GM13977 (cell line): Measurements from ENCODE around the gene MYBL2.

Experiments
- DNase-seq: peaks from one replicate; pipeline ENCODE4 v3.0.0; 2012; ENCODE audit warnings: low spot score
- in situ Hi-C: fragments of 300-500 bp; cut with MboI; formaldehyde crosslinking; loops from one replicate; pipeline ENCODE4 v1.12.0; 2022; ENCODE audit warnings: low sequenced_read_pairs, low pct_unique_long_range_greater_than_20kb, mixed read lengths, inconsistent platforms; ENCODE audit not compliant: unreplicated experiment
- TF ChIP-seq, protein P1 (sequence below): IDR thresholded peaks from 2 replicates; pipeline ENCODE4 v1.5.1; 2012; ENCODE audit warnings: mild to moderate bottlenecking, control low read depth; ENCODE audit not compliant: insufficient read depth; ENCODE audit errors: extremely low read depth, missing control alignments

The MYBL2 gene

DNA sequence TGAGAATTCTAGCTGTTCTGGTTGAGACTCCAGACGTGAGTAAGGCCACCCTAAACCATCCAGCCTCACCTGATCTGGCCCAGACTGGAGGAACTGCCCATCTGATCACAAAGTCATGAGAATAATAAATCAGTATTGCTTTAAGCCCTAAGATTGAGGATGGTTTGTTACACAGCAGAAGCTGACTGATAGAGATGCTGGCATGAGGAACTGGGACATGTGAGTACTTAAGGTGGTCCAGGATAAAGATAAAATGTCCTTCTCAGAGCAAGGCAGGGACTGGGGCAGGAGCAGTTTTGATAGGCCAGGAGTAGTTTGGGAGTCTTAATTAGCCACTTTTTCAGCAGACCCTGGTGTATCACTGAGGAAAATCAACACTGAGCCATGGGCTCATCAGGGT lies 53.1 kb downstream of the MYBL2 start:
- TF ChIP-seq, protein P1, sequence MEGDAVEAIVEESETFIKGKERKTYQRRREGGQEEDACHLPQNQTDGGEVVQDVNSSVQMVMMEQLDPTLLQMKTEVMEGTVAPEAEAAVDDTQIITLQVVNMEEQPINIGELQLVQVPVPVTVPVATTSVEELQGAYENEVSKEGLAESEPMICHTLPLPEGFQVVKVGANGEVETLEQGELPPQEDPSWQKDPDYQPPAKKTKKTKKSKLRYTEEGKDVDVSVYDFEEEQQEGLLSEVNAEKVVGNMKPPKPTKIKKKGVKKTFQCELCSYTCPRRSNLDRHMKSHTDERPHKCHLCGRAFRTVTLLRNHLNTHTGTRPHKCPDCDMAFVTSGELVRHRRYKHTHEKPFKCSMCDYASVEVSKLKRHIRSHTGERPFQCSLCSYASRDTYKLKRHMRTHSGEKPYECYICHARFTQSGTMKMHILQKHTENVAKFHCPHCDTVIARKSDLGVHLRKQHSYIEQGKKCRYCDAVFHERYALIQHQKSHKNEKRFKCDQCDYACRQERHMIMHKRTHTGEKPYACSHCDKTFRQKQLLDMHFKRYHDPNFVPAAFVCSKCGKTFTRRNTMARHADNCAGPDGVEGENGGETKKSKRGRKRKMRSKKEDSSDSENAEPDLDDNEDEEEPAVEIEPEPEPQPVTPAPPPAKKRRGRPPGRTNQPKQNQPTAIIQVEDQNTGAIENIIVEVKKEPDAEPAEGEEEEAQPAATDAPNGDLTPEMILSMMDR, result no peak
- in situ Hi-C loops, result no loop called here
- DNase-seq, result no peak

GRCh38 chr20:43721097-43721428 lies 54.1 kb downstream of the MYBL2 start:
- in situ Hi-C loops, result no loop called here
- no peak for DNase-seq
- TF ChIP-seq, protein P1, result no peak

GRCh38 chr20:43721429-43722152 lies 54.7 kb downstream of the MYBL2 start:
- TF ChIP-seq, protein P1, result no peak
- in situ Hi-C loops, result no loop called here
- no peak for DNase-seq

DNA sequence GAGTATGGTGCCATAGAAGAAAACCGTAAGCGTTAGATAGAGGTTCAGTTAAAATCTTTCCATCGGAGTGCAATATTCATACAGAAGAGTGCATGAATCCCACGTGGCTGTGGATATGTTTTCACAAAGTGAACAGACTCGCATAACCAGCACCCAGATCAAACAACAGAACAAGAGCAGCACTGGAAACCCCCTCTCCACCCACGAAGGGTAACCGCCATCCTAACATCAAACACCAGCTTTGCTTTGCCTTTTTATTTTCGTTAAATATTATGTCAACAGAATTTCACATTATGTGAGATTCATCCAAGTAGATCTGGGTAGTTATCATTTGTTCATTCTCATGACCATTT lies 55.2 kb downstream of the MYBL2 start:
- in situ Hi-C loops, result no loop called here
- TF ChIP-seq, protein P1, result no peak
- DNase-seq, result peak; percentile 47

DNA sequence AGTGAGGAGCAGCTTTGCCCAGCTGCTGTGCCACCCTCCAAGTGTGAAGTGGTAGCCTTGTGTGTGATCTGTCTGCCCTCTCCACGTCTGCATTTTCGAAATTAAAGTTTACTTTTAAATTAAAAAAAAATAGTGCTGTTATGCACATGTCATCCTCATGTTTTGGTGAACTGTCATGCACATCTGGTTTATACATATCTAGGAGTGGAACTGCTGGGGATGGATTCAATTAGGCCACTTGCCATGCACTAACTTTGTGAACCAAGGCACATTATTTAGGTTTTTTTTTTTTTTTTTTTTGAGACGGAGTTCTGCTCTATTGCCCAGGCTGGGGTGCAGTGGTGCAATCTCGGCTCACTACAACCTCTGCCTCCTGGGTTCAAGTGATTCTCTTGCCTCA lies 56.3 kb downstream of the MYBL2 start:
- TF ChIP-seq, protein P1, result no peak
- no peak for DNase-seq

DNA sequence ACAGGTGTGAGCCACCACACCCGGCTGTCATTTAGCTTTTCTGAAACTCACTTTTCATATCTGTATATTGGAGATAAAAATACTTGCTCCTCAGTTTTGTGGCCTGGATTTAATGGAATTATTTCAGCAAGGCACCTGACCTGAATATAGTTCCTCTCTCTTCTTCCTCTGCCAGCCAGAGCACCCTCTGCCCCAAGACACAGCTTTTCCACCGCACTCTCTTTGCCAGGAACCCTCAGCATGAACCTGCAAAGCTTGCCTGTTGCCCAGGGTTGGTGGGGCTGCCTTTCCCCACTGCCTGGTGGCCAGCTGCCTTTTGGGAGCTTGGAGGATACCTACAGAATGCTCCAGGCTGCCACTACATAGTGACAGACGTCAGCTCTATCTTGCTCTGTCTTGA lies 56.8 kb downstream of the MYBL2 start:
- DNase-seq, result no peak
- in situ Hi-C loops, result no loop called here
- TF ChIP-seq, protein P1, result no peak

More for the DNA sequence above, 56.3 kb downstream of the MYBL2 start:
- in situ Hi-C loops, result no loop called here
